ENCODE results near the gene PANK4.

Gene PANK4

DNA sequence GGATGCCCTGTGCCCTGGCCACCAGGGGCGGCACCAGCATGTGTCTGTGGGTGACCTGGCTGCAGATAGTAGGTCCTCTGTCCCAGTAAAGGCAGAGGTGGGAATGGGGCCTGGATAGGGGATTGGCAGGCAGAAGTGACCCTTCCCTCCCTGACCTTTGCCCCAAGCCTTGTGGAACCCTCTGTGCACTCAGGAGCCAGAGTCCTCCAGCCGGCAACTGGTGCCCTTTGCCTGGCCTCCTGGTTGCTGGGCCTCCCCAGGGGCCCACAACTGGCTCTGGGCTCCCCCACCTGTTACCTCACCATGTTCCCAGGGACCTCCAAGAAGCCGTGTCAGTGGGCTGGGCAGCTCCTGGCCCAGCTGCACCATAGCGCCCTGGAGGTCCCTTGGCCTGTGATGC is 40.4 kb downstream of the PANK4 start:
- Mint-ChIP-seq H3K27ac (ENCODE audit: low read depth) (no peak overlapping the region), H3K27me3 (no peaks in the 10 kb centered on the region), H3K9me3 (peaks cover 14% of the 10 kb centered on the region), H3K4me3 (no peak overlapping the region), H3K4me1 (peaks cover 7% of the 10 kb centered on the region), H3K36me3 (ENCODE audit: insufficient read depth) (no peaks in the 10 kb centered on the region)
- no peak for ATAC-seq (replicated peaks; ENCODE audit: extremely low read depth, poor library complexity, severe bottlenecking)
- no peak for DNase-seq (ENCODE audit: low spot score in 2 of 2)

DNA sequence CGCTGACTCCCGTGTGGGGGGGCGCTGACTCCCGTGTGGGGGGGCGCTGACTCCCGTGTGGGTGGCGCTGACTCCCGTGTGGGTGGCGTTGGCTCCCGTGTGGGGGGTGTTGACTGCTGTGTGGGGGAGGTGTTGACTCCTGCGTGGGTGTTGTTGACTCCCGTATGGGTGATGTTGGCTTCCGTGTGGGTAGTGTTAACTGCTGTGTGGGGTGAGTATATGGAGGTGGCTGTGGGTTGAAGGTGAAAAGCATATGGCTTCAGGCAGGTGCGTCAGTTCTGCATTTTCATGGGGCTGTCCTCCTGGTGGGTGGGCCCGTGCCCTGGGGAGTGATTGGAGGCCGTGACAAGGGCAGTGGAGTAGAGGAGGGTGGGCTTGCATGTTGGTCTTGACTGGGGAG is 42.4 kb downstream of the PANK4 start:
- no peak overlapping the region for H3K4me3 Mint-ChIP-seq
- no peak overlapping the region for H3K27ac Mint-ChIP-seq (ENCODE audit: low read depth)
- no peaks in the 10 kb centered on the region for H3K27me3 Mint-ChIP-seq
- ATAC-seq (replicated peaks; ENCODE audit: extremely low read depth, poor library complexity, severe bottlenecking), result no peak
- peaks cover 13% of the 10 kb centered on the region for H3K9me3 Mint-ChIP-seq
- DNase-seq (ENCODE audit: low spot score in 2 of 2), result no peak
- H3K36me3 Mint-ChIP-seq (ENCODE audit: insufficient read depth), result peaks cover 1% of the 10 kb centered on the region
- H3K4me1 Mint-ChIP-seq, result peaks cover 7% of the 10 kb centered on the region

DNA sequence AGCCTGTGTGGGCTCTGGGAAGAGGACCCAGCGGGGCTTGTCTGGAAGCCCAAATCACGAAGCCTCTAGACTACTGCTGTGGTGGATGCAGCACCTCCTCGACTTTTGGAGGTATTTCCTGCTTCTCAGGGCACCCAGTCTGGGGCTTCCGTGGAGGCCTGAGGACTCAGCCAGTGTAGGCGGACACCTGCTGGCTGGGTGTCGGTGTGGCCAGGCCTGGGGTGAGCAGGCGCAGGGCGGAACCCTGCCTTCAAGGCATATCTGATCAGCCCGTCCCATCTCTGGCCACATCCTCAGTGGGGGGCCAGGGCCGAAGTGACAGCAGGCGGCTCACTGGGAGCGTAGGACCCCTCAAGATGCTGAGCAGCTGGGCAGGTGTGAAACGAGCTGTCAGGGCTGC is 43.4 kb downstream of the PANK4 start:
- Mint-ChIP-seq H3K27me3 (no peaks in the 10 kb centered on the region), H3K27ac (ENCODE audit: low read depth) (no peak overlapping the region)
- no peak for DNase-seq (ENCODE audit: low spot score in 2 of 2)

DNA sequence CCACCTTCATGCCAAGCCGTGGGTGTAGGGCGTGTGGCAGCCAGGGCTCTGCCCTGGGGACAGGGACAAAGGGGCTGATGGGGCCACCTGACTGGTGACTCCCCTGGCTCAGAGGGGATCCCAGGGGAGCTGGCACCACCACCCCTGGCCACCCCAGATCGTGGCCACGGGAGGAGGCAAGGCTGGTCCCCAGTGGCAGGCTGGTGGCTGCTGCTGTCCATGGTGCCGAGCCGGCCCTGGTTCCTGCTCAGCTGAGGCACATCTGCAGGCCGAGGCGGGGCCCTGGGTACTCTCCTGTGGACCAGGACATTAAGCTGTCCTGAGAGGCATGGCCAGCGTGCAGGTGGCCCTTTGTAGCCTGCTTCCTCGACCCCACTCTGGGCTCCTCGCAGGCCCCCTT is 43.8 kb downstream of the PANK4 start:
- Mint-ChIP-seq H3K4me3 (no peak overlapping the region), H3K36me3 (ENCODE audit: insufficient read depth) (peaks cover 1% of the 10 kb centered on the region), H3K9me3 (no peaks in the 10 kb centered on the region), H3K4me1 (peaks cover 7% of the 10 kb centered on the region), H3K27ac (ENCODE audit: low read depth) (no peak overlapping the region), H3K27me3 (no peaks in the 10 kb centered on the region)
- ATAC-seq (replicated peaks; ENCODE audit: extremely low read depth, poor library complexity, severe bottlenecking) (no peak), DNase-seq (ENCODE audit: low spot score in 2 of 2) (no peak)

More for the DNA sequence above, 43.4 kb downstream of the PANK4 start:
- H3K4me3 Mint-ChIP-seq, result no peak overlapping the region
- H3K36me3 Mint-ChIP-seq (ENCODE audit: insufficient read depth), result peaks cover 1% of the 10 kb centered on the region
- no peak for ATAC-seq (replicated peaks; ENCODE audit: extremely low read depth, poor library complexity, severe bottlenecking)
- H3K9me3 Mint-ChIP-seq, result peaks cover 4% of the 10 kb centered on the region
- peaks cover 7% of the 10 kb centered on the region for H3K4me1 Mint-ChIP-seq

DNA sequence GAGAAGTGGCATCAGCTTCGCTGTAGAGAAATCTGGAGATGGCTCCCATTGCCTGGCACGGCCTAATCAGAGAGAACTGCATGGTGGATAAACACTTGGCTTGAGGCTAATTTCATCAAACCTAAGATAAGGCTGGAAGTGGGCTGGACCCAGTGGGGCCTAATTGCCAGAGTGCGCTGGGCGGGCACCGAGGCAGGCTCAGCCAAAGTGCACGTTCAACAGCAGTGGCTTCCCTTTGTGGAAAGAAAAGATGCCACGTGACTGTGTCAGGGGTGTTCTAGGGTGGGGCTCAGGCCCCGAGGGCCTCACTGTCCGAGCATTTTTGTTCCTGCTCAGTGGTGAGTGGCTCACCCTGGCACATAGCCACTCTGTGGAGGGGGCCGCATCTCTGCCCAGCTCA is 44.5 kb downstream of the PANK4 start:
- Mint-ChIP-seq H3K4me1 (peaks cover 7% of the 10 kb centered on the region), H3K9me3 (no peaks in the 10 kb centered on the region), H3K27ac (ENCODE audit: low read depth) (no peak overlapping the region), H3K27me3 (no peaks in the 10 kb centered on the region), H3K36me3 (ENCODE audit: insufficient read depth) (peaks cover 1% of the 10 kb centered on the region), H3K4me3 (no peak overlapping the region)
- ATAC-seq (replicated peaks; ENCODE audit: extremely low read depth, poor library complexity, severe bottlenecking) (no peak), DNase-seq (ENCODE audit: low spot score in 2 of 2) (no peak)

DNA sequence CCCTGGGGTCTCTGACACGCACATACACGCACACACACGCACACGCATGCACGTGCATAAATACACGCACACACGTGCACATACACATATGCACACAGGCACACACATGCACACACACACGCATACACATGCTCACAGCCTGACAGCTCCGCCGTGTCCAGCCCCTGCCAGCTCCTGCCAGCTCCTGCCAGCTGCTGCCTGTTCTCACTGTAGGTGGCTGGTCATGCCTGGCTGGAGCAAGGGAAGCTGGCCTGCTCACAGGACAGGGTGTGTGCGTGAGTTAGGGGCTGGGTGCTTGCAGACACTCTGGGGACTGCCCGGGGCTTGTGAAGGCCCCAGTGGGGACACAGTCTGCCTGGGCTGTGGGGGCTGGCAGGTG is 45.4 kb downstream of the PANK4 start:
- DNase-seq (ENCODE audit: low spot score in 2 of 2), result no peak

DNA sequence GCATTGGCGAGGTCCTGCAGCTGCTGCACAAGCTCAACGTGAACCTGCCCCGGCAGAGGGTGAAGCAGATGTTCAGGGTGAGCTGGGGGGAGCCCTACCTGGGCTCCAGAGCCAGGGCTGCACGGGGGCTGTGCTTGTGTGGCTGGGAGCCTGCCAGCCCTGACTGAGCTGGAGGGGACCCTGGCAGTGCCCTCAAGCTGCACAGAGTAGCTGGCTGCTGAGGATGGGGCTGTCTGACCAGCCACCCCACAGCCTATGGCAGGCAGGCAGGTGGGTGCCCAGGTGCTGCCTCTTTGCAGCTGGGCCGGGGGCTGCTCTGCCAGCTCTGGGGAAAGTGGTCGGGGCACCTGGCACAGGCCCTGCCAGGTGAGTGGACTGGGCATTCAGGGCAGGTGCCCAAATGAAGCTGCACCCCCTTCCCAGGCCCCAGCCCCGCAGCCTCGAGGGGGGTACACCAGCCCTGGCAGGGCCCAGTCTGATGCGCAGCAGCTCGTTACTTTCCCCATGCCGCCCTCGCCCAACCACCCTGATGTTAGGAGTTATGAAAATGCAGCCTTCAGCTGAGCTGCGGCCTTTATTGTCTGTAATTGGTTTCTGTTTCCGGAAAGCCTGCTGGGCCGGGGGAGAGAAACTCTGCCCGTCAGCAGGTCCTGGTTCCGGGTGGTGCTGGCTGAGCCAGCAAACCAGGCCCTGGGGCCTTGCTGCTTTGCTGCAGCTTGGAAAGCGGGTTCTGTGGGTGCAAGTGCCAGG is 46.0 kb downstream of the PANK4 start:
- Mint-ChIP-seq H3K36me3 (ENCODE audit: insufficient read depth) (peaks cover 1% of the 10 kb centered on the region), H3K27ac (ENCODE audit: low read depth) (no peak overlapping the region)

More for the DNA sequence above, 45.4 kb downstream of the PANK4 start:
- no peaks in the 10 kb centered on the region for H3K27me3 Mint-ChIP-seq
- no peak overlapping the region for H3K4me3 Mint-ChIP-seq
- peaks cover 1% of the 10 kb centered on the region for H3K36me3 Mint-ChIP-seq (ENCODE audit: insufficient read depth)
- H3K4me1 Mint-ChIP-seq, result peaks cover 7% of the 10 kb centered on the region
- ATAC-seq (replicated peaks; ENCODE audit: extremely low read depth, poor library complexity, severe bottlenecking), result no peak
- no peaks in the 10 kb centered on the region for H3K9me3 Mint-ChIP-seq
- no peak overlapping the region for H3K27ac Mint-ChIP-seq (ENCODE audit: low read depth)

DNA sequence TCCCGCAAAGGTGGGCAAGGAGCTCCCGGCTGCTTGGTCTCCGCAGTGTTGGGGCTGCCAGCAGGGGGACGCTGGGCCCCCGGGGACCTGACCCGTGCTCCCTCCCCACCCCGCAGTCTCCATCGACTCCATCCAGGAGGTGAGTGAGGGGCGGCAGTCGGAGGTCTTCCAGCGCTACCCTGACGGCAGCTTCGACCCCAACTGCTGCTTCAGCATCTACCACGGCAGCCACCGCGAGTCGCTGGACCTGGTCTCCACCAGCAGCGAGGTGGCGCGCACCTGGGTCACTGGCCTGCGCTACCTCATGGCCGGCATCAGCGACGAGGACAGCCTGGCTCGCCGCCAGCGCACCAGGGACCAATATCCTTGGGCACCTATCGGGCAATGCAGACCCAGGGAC is 46.8 kb downstream of the PANK4 start:
- H3K4me3 Mint-ChIP-seq, result no peak overlapping the region
- H3K36me3 Mint-ChIP-seq (ENCODE audit: insufficient read depth), result peaks cover 1% of the 10 kb centered on the region
- ATAC-seq (replicated peaks; ENCODE audit: extremely low read depth, poor library complexity, severe bottlenecking) (no peak), DNase-seq (ENCODE audit: low spot score in 2 of 2) (no peak)
- H3K4me1 Mint-ChIP-seq, result peaks cover 7% of the 10 kb centered on the region
- no peak overlapping the region for H3K27ac Mint-ChIP-seq (ENCODE audit: low read depth)
- H3K27me3 Mint-ChIP-seq, result no peaks in the 10 kb centered on the region
- H3K9me3 Mint-ChIP-seq, result no peaks in the 10 kb centered on the region

More for the DNA sequence above, 46.0 kb downstream of the PANK4 start:
- no peaks in the 10 kb centered on the region for H3K9me3 Mint-ChIP-seq
- H3K4me1 Mint-ChIP-seq, result peaks cover 7% of the 10 kb centered on the region
- H3K4me3 Mint-ChIP-seq, result no peak overlapping the region
- no peak for ATAC-seq (replicated peaks; ENCODE audit: extremely low read depth, poor library complexity, severe bottlenecking)
- H3K27me3 Mint-ChIP-seq, result no peaks in the 10 kb centered on the region
- DNase-seq (ENCODE audit: low spot score in 2 of 2), result no peak

DNA sequence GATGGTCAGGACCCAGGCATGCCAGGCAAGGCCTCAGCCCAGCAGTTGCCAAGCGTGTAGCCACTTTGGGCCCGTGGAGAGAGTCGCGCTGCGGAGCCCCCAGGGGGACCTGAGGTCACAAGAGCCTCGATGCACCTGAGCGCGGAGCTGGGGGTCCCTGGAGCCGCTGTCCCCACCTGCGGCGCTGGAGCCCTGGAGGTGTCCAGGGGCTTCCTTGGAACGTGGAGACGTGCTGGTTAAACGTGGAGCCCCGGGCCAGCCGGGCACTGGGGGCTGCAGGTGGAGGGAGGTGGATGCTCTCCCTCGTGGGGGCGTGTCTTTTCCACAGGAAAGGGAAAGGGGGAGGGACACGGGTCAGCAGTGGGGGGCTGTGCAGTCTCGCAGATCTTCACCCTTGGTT is 47.2 kb downstream of the PANK4 start:
- H3K27ac Mint-ChIP-seq (ENCODE audit: low read depth), result no peak overlapping the region
- H3K4me1 Mint-ChIP-seq, result peaks cover 4% of the 10 kb centered on the region
- H3K4me3 Mint-ChIP-seq, result no peak overlapping the region
- ATAC-seq (replicated peaks; ENCODE audit: extremely low read depth, poor library complexity, severe bottlenecking) (no peak), DNase-seq (ENCODE audit: low spot score in 2 of 2) (no peak)
- no peaks in the 10 kb centered on the region for H3K9me3 Mint-ChIP-seq
- H3K27me3 Mint-ChIP-seq, result no peaks in the 10 kb centered on the region
- peaks cover 1% of the 10 kb centered on the region for H3K36me3 Mint-ChIP-seq (ENCODE audit: insufficient read depth)

DNA sequence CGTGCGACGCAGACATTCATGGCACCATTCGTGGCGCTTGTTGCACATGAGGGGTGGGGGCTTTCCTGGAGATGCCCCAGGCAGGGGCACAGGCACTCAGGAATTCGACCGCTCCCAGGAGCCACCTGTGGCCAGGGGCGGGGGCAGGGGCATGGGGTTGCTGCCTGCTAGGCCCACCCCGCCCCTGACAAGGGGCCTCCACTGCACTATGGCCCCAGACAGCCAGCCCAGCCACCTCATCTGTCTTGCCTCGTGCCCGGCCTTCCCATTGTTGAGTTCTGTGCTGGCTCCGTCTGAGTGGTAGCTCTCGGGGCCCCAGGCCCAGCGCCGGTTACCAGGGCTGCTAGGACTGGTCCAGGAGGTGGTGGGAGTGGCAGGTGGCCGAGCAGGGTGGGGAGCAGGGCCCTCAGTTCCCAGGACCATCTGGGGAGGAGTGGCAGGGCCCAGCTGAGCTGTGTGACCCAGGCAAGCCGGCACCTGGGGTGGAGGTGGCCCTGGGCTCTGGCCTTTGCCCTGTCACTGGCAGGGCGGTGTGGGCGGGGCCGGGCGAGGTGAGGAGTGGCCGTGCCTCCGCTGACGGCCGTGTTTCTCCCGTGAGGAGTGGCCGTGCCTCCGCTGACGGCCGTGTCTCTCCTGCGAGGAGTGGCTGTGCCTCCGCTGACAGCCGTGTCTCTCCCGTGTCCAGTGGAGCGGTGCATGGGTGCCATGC is 48.5 kb downstream of the PANK4 start:
- Mint-ChIP-seq H3K36me3 (ENCODE audit: insufficient read depth) (peaks cover 2% of the 10 kb centered on the region), H3K27ac (ENCODE audit: low read depth) (no peak overlapping the region), H3K27me3 (no peaks in the 10 kb centered on the region), H3K4me3 (no peak overlapping the region), H3K4me1 (no peaks in the 10 kb centered on the region), H3K9me3 (no peaks in the 10 kb centered on the region)
- ATAC-seq (replicated peaks; ENCODE audit: extremely low read depth, poor library complexity, severe bottlenecking) (no peak), DNase-seq (ENCODE audit: low spot score in 2 of 2) (no peak)

DNA sequence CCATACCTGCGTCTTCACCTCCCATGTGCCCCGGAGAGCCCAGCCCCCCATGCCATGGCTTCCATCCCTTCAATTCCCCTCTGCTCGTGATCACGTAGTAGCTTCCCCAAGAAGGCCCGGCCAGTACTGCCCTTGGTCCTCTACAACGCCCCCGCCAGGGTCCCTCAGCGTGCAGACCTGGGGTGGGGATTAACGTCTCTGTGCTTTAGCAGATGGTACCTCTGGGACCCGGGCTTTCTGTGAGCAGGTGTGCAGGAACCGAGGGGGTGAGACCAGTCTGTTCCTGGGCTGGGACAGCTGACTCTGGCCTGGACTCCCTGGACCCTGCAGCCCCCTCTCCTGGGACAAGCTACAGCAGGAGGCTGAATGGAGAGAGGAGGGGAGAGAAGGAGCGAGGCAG is 49.1 kb downstream of the PANK4 start:
- no peaks in the 10 kb centered on the region for H3K4me1 Mint-ChIP-seq

DNA sequence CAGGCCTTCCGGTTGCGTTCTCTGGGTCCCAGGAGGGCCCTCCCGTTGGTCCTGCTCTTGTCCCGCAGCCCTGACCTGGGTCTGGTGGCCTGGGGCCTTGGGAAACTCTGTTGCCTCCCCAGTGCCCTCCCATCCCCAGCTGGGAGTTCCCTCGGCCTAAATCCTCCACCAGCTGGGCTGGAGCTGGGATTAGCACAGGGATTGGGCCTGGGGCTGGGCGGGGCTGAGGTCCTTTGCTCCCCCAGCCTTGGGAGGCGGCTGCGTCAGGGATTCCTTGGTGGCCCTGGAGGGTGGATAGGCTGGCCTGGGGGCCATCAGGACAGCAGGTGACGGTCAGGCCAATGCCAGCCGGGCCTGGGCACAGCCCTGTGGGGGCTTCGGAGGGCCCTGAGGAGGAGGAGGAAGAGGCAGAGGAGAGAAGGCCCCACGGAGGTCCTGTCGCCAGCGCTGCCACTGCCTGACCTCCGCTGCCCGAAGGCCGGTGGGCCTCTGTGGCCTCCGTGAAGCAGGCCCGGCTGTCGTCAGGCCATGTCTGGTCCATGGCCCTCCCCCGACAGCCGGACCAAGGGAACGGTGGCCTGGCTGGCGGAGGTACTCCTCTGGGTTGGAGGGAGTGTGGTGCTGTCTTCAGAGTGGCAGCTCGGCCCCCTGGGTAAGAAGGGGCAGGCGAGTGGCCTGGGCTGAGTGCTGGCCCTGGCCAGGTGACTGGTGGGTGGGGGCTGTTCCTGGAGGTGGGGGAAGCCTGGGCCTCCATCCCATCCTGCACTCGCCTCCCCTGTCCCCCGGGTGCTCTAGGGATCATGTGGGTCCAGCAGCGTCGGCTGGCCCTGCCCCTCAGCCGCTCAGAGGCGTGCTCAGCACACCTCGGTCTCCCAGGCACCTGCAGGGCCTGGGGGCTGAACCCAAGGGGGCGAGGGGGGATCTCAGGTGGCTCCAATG is 50.1 kb downstream of the PANK4 start, which contains the start of gene PLCH2:
PLCH2 (plus strand) TSS at position 229 of the 939 bp plus-strand sequence; CDS start at position 529, 300 bp downstream.
- no peak within 1 kb of the TSS for H3K4me3 Mint-ChIP-seq
- H3K27ac Mint-ChIP-seq (ENCODE audit: low read depth), result no peak within 1 kb of the TSS
- no peaks in the 10 kb centered on the region for H3K9me3 Mint-ChIP-seq
- ATAC-seq (replicated peaks; ENCODE audit: extremely low read depth, poor library complexity, severe bottlenecking) (no peak), DNase-seq (ENCODE audit: low spot score in 2 of 2) (no peak)
- H3K27me3 Mint-ChIP-seq, result no peaks in the 10 kb centered on the region
- H3K36me3 Mint-ChIP-seq (ENCODE audit: insufficient read depth), result peaks cover 2% of the 10 kb centered on the region
- no peaks in the 10 kb centered on the region for H3K4me1 Mint-ChIP-seq

More for the DNA sequence above, 49.1 kb downstream of the PANK4 start:
- DNase-seq (ENCODE audit: low spot score in 2 of 2) (no peak), ATAC-seq (replicated peaks; ENCODE audit: extremely low read depth, poor library complexity, severe bottlenecking) (no peak)
- no peak overlapping the region for H3K4me3 Mint-ChIP-seq
- peaks cover 2% of the 10 kb centered on the region for H3K36me3 Mint-ChIP-seq (ENCODE audit: insufficient read depth)
- no peaks in the 10 kb centered on the region for H3K27me3 Mint-ChIP-seq
- no peaks in the 10 kb centered on the region for H3K9me3 Mint-ChIP-seq
- no peak overlapping the region for H3K27ac Mint-ChIP-seq (ENCODE audit: low read depth)
